Activated T-helper 1 cell treated with anti-CD3 and anti-CD28 coated beads, Interleukin-12 subunit alpha, Interleukin-12 subunit beta, Interleukin-2, Interleukin-4 antibody, amounts not matched to agents 30 ng/mL and 10 ng/mL and 1 ng/mL, durations not matched to agents 14 hours and 24 hours and 36 hours (primary cell): ENCODE measurements around the gene C14orf180. TPM values are rescaled to one million over a fixed set of nuclear protein-coding genes. Genes with fewer than 3 reads are reported as not detected.

Source experiments
- DNase-seq: peaks from one replicate; pipeline ENCODE4 v3.0.0; 2021; ENCODE audit warnings: low spot score
- H3K27ac Mint-ChIP-seq: one replicate; pipeline ENCODE4 v1.8.0; 2021; ENCODE audit warnings: mild to moderate bottlenecking, mixed read lengths
- H3K27me3 Mint-ChIP-seq: one replicate; pipeline ENCODE4 v1.8.0; 2022; ENCODE audit warnings: mild to moderate bottlenecking, moderate library complexity, mixed read lengths; ENCODE audit not compliant: insufficient read depth
- H3K36me3 Mint-ChIP-seq: one replicate; pipeline ENCODE4 v1.8.0; 2021; ENCODE audit warnings: low read depth, mixed read lengths
- H3K4me1 Mint-ChIP-seq: one replicate; pipeline ENCODE4 v1.8.0; 2021; ENCODE audit warnings: low read depth, mixed read lengths
- H3K4me3 Mint-ChIP-seq: one replicate; pipeline ENCODE4 v1.8.0; 2021; ENCODE audit warnings: mild to moderate bottlenecking, moderate library complexity, mixed read lengths
- H3K9me3 Mint-ChIP-seq: one replicate; pipeline ENCODE4 v1.8.0; 2021; ENCODE audit warnings: mixed read lengths
- intact Hi-C: fragments of 100-400 bp; cut with micrococcal nuclease; formaldehyde crosslinking; loops from one replicate; pipeline ENCODE4 v1.15.1; 2024
- total RNA-seq: library from RNA; stranded (reverse); gene quantifications from 2 replicates; pipeline ENCODE4 v1.2.3, GENCODE V29; 2022

The C14orf180 gene
- total RNA-seq, 1 donor from 2014 or later = not detected

- peaks cover 7% of the 10 kb centered on the region for H3K27me3 Mint-ChIP-seq
- H3K4me1 Mint-ChIP-seq = no peaks in the 10 kb centered on the region
- DNase-seq = no peak
- H3K9me3 Mint-ChIP-seq = no peaks in the 10 kb centered on the region
- intact Hi-C loops = no loop called here
- H3K36me3 Mint-ChIP-seq = no peaks in the 10 kb centered on the region
- no peak overlapping the region for H3K4me3 Mint-ChIP-seq
- H3K27ac Mint-ChIP-seq = no peak overlapping the region
Observed at GRCh38 chr14:104545942-104546501, 33.5 kb upstream of the C14orf180 start.

GRCh38 chr14:104546591-104547309, 32.8 kb upstream of the C14orf180 start:
- intact Hi-C loops = no loop called here
- Mint-ChIP-seq H3K4me1 (no peaks in the 10 kb centered on the region), H3K27ac (no peak overlapping the region), H3K4me3 (no peak overlapping the region), H3K36me3 (no peaks in the 10 kb centered on the region), H3K27me3 (peaks cover 7% of the 10 kb centered on the region), H3K9me3 (no peaks in the 10 kb centered on the region)
- no peak for DNase-seq

- Mint-ChIP-seq H3K36me3 (no peaks in the 10 kb centered on the region), H3K27me3 (peaks cover 3% of the 10 kb centered on the region), H3K4me3 (no peak overlapping the region), H3K27ac (no peak overlapping the region), H3K9me3 (no peaks in the 10 kb centered on the region), H3K4me1 (no peaks in the 10 kb centered on the region)
- no peak for DNase-seq
- intact Hi-C loops = no loop called here
Observed at GRCh38 chr14:104547310-104547997, 32.1 kb upstream of the C14orf180 start.

- H3K27ac Mint-ChIP-seq = no peak overlapping the region
- H3K27me3 Mint-ChIP-seq = peaks cover 2% of the 10 kb centered on the region
- intact Hi-C loops = no loop called here
- no peak for DNase-seq
- no peaks in the 10 kb centered on the region for H3K4me1 Mint-ChIP-seq
- no peaks in the 10 kb centered on the region for H3K36me3 Mint-ChIP-seq
- no peak overlapping the region for H3K4me3 Mint-ChIP-seq
- no peaks in the 10 kb centered on the region for H3K9me3 Mint-ChIP-seq
Observed at GRCh38 chr14:104547998-104548700, 31.4 kb upstream of the C14orf180 start.

- Mint-ChIP-seq H3K36me3 (no peaks in the 10 kb centered on the region), H3K9me3 (no peaks in the 10 kb centered on the region), H3K27me3 (peaks cover 2% of the 10 kb centered on the region), H3K27ac (no peak overlapping the region), H3K4me1 (no peaks in the 10 kb centered on the region), H3K4me3 (no peak overlapping the region)
- intact Hi-C loops = no loop called here
- no peak for DNase-seq
Observed at GRCh38 chr14:104548802-104549535, 30.6 kb upstream of the C14orf180 start.

- H3K27ac Mint-ChIP-seq = no peak overlapping the region
- no peaks in the 10 kb centered on the region for H3K36me3 Mint-ChIP-seq
- no peaks in the 10 kb centered on the region for H3K9me3 Mint-ChIP-seq
- intact Hi-C loops = no loop called here
- H3K27me3 Mint-ChIP-seq = peaks cover 2% of the 10 kb centered on the region
- H3K4me3 Mint-ChIP-seq = no peak overlapping the region
- no peaks in the 10 kb centered on the region for H3K4me1 Mint-ChIP-seq
- no peak for DNase-seq
Observed at GRCh38 chr14:104549536-104550339, 29.8 kb upstream of the C14orf180 start.

GRCh38 chr14:104550340-104550860, 29.2 kb upstream of the C14orf180 start:
- Mint-ChIP-seq H3K27me3 (peaks cover 2% of the 10 kb centered on the region), H3K4me3 (no peak overlapping the region), H3K36me3 (no peaks in the 10 kb centered on the region), H3K27ac (no peak overlapping the region), H3K4me1 (no peaks in the 10 kb centered on the region), H3K9me3 (no peaks in the 10 kb centered on the region)
- DNase-seq = no peak
- intact Hi-C loops = no loop called here

GRCh38 chr14:104550861-104551728, 28.5 kb upstream of the C14orf180 start:
- Mint-ChIP-seq H3K27me3 (peaks cover 2% of the 10 kb centered on the region), H3K27ac (no peak overlapping the region)

GRCh38 chr14:104551851-104552737, 27.5 kb upstream of the C14orf180 start:
- DNase-seq = no peak
- intact Hi-C loops = no loop called here
- Mint-ChIP-seq H3K27me3 (peaks cover 2% of the 10 kb centered on the region), H3K36me3 (no peaks in the 10 kb centered on the region), H3K9me3 (no peaks in the 10 kb centered on the region), H3K27ac (no peak overlapping the region), H3K4me3 (no peak overlapping the region), H3K4me1 (no peaks in the 10 kb centered on the region)

More at GRCh38 chr14:104550861-104551728, 28.5 kb upstream of the C14orf180 start:
- no peaks in the 10 kb centered on the region for H3K36me3 Mint-ChIP-seq
- H3K9me3 Mint-ChIP-seq = no peaks in the 10 kb centered on the region
- intact Hi-C loops = no loop called here
- H3K4me1 Mint-ChIP-seq = no peaks in the 10 kb centered on the region
- DNase-seq = no peak
- H3K4me3 Mint-ChIP-seq = no peak overlapping the region

- Mint-ChIP-seq H3K4me1 (no peaks in the 10 kb centered on the region), H3K27me3 (peaks cover 2% of the 10 kb centered on the region), H3K9me3 (no peaks in the 10 kb centered on the region), H3K27ac (no peak overlapping the region), H3K36me3 (no peaks in the 10 kb centered on the region), H3K4me3 (no peak overlapping the region)
- intact Hi-C loops = no loop called here
- no peak for DNase-seq
Observed at GRCh38 chr14:104552738-104553125, 26.8 kb upstream of the C14orf180 start.
